K562 (cell line): ENCODE data around the gene CPHXL2.

Source experiments
- GABPB1 ChIP-seq: sonication (generic); formaldehyde crosslinking; IDR thresholded peaks from 2 replicates; pipeline ENCODE4 v1.8.0; 2022; ENCODE audit warnings: mild to moderate bottlenecking, missing genetic modification reagents
- HDGF ChIP-seq: fragments of 450-650 bp; IDR thresholded peaks from 2 replicates; pipeline ENCODE4 v1.6.1; 2016
- KDM1A ChIP-seq, 2 experiments: fragments of 450-650 bp; IDR thresholded peaks; 2 replicates each; pipeline ENCODE4 v1.6.1; 2016; ENCODE audit warnings: mild to moderate bottlenecking in 2 of 2
- POLR2A ChIP-seq: fragments of 450-650 bp; conservative IDR thresholded peaks from 2 replicates; pipeline ENCODE4 v1.6.1; 2016
- ZC3H4 ChIP-seq: sonication (generic); formaldehyde crosslinking; IDR thresholded peaks from 2 replicates; pipeline ENCODE4 v1.9.0; 2021; ENCODE audit warnings: missing genetic modification reagents, borderline replicate concordance
- TF ChIP-seq, protein P1 (sequence below), 3 experiments: IDR thresholded peaks in 2 of 3; conservative IDR thresholded peaks in 1 of 3; 2 replicates each; pipeline ENCODE4 v1.5.1; 2011 to 2012; ENCODE audit warnings: low read length in 3 of 3, mild to moderate bottlenecking in 3 of 3, control low read depth in 2 of 3, improper control_type of control experiment in 1 of 3, inconsistent platforms in 1 of 3, low read depth in 1 of 3, mixed read lengths in 1 of 3, moderate library complexity in 1 of 3; ENCODE audit not compliant: insufficient read depth in 2 of 3
- TF ChIP-seq, protein P2 (sequence below): fragments of 250-450 bp; sonication (Bioruptor Pico); IDR thresholded peaks from 2 replicates; pipeline ENCODE4 v1.5.0; 2020; ENCODE audit warnings: mild to moderate bottlenecking

DNA sequence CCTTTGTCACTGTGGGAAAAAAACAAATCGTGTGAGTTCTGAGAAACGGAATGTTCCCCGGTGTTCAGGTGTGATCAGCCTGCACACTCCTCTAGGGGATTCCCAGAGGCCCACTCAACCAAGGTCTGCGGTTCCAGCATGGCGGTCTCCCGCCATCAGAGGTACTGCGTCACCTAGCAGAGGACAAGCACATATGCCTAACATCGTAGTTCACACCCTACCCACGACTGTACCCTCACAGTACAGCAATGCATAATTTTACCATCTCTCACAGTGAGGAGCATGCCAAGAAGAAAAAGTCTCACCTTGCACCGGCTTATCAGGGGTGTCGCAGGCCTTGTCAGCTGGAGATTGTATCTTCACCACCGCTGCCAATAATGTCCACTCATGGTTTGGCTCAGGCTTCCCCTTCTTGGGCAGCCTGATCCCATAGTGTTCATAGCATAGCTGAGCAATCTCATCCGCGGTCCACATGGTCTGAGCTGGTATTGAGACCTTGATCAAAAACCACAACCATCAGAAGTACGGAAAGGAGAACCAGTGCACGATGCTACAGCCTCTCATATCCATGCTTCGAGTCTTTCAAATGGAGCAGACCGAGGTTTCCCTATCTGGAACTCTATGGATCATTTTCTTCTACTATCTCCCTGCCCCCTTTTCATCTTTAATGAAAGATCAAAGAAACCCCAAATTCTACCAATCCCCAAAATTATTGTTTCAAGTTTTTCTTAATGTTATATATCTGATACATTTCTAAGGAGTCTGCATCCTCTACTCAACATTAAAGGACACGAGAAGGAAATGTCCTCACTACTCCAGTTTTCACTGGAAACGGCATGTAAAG lies 56.3 kb downstream of the CPHXL2 start:
- TF ChIP-seq ZC3H4, result no peak
- TF ChIP-seq, protein P1, sequence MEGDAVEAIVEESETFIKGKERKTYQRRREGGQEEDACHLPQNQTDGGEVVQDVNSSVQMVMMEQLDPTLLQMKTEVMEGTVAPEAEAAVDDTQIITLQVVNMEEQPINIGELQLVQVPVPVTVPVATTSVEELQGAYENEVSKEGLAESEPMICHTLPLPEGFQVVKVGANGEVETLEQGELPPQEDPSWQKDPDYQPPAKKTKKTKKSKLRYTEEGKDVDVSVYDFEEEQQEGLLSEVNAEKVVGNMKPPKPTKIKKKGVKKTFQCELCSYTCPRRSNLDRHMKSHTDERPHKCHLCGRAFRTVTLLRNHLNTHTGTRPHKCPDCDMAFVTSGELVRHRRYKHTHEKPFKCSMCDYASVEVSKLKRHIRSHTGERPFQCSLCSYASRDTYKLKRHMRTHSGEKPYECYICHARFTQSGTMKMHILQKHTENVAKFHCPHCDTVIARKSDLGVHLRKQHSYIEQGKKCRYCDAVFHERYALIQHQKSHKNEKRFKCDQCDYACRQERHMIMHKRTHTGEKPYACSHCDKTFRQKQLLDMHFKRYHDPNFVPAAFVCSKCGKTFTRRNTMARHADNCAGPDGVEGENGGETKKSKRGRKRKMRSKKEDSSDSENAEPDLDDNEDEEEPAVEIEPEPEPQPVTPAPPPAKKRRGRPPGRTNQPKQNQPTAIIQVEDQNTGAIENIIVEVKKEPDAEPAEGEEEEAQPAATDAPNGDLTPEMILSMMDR (IDR thresholded peaks at IDR 0.05 in 2 of 3, conservative IDR thresholded peaks at IDR 0.05 in 1 of 3; ENCODE audit: insufficient read depth in 2 of 3, low read depth in 1 of 3, low read length in 3 of 3), result no peak
- TF ChIP-seq HDGF, result no peak
- TF ChIP-seq, protein P2, sequence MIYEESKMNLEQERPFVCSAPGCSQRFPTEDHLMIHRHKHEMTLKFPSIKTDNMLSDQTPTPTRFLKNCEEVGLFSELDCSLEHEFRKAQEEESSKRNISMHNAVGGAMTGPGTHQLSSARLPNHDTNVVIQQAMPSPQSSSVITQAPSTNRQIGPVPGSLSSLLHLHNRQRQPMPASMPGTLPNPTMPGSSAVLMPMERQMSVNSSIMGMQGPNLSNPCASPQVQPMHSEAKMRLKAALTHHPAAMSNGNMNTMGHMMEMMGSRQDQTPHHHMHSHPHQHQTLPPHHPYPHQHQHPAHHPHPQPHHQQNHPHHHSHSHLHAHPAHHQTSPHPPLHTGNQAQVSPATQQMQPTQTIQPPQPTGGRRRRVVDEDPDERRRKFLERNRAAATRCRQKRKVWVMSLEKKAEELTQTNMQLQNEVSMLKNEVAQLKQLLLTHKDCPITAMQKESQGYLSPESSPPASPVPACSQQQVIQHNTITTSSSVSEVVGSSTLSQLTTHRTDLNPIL (CRISPR knock-in tag), result no peak
- no peak for TF ChIP-seq POLR2A
- TF ChIP-seq GABPB1 (CRISPR knock-in tag), result 0 out of 2 replicates have a peak, but pooled peaks have one; percentile 18
- no peak for TF ChIP-seq KDM1A (IDR thresholded peaks at IDR 0.05)
